ENCODE measurements around the gene PAIP2B.

Gene PAIP2B

DNA sequence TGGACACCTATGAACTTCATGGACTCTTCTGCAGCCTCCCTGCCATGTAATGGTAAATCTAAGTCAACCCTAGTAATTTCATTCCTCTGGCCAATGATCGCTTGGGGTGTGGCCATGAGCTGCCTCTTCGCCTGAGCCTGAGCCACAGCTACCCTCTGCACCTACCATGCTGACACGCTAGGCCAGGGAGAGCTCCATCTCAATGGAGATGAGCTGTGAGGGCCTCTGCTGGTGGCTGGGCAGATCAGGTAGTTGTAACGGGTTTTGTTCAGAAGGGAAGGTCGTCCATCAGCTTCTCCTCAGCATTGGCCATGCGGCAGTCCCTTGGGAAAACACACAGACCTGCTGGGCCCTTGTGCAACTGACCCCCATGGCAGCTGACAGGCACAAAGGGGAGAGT lies 72.1 kb downstream of the PAIP2B start:
- Mint-ChIP-seq H3K36me3 (peaks cover 4 to 13% of the 10 kb centered on the region in 2 donors), H3K27ac (no peak overlapping the region), H3K4me3 (no peak overlapping the region), H3K9me3 (no peaks in the 10 kb centered on the region), H3K27me3 (peaks cover 12 to 13% of the 10 kb centered on the region in 2 donors), H3K4me1 (peaks cover 9 to 10% of the 10 kb centered on the region in 2 donors)
- ATAC-seq (replicated peaks) = peak; percentile 48 to 75
- no peak for DNase-seq

GRCh38 chr2:71154279-71154678 lies 72.6 kb downstream of the PAIP2B start:
- DNase-seq = no peak
- Mint-ChIP-seq H3K36me3 (peaks cover 6 to 17% of the 10 kb centered on the region in 2 donors), H3K4me1 (peaks cover 9 to 10% of the 10 kb centered on the region in 2 donors), H3K4me3 (no peak overlapping the region), H3K9me3 (no peaks in the 10 kb centered on the region), H3K27ac (peak overlapping the region; percentile 42), H3K27me3 (peaks cover 12 to 13% of the 10 kb centered on the region in 2 donors)
- ATAC-seq (replicated peaks) = no peak

DNA sequence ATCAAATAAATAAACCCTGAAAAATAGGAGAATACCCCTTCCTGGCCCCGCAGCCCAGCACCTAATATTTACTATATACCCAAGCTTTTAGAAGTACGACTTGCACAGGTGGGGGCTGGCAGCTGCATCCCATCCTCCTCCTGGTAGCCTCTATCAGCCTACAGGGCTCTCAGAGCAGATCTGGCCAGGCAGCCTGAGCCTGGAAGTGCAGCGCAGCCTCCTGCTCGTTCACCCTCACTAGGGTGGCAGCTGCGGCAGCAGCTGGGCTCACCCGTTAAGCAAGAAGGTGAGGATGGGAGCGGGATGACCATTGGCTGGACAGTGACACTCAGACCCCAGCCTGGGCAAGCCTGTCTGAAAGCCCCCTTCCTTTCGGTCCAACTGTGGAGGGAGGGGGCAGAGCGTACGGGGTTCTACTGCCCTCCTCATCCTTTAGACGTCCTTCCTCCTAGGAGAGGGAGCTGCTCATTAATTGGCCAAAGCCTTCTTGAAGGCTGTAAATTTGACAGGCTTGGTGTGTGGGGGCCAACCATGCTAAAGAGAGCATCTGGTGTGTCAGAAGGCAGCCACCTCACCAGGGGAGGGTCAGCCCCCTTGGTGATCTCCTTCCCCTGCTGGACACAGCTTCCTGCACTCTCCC lies 73.2 kb downstream of the PAIP2B start:
- Mint-ChIP-seq H3K9me3 (no peaks in the 10 kb centered on the region), H3K4me1 (peaks cover 9 to 10% of the 10 kb centered on the region in 2 donors), H3K27me3 (peaks cover 12 to 13% of the 10 kb centered on the region in 2 donors), H3K36me3 (peaks cover 10 to 23% of the 10 kb centered on the region in 2 donors), H3K4me3 (no peak overlapping the region), H3K27ac (no peak overlapping the region)
- ATAC-seq (replicated peaks) (no peak), DNase-seq (no peak)

- peak in 1 of 2 donors; percentile 29 for ATAC-seq (replicated peaks)
- H3K4me1 Mint-ChIP-seq = peaks cover 0 to 2% of the 10 kb centered on the region in 2 donors
- no peaks in the 10 kb centered on the region for H3K9me3 Mint-ChIP-seq
- H3K27ac Mint-ChIP-seq = no peak overlapping the region
- peaks cover under 1 to 5% of the 10 kb centered on the region in 2 donors for H3K27me3 Mint-ChIP-seq
- H3K36me3 Mint-ChIP-seq = peaks cover 17 to 36% of the 10 kb centered on the region in 2 donors
- H3K4me3 Mint-ChIP-seq = no peak overlapping the region
- no peak for DNase-seq
Measured at GRCh38 chr2:71151620-71152019, 75.3 kb downstream of the PAIP2B start.

DNA sequence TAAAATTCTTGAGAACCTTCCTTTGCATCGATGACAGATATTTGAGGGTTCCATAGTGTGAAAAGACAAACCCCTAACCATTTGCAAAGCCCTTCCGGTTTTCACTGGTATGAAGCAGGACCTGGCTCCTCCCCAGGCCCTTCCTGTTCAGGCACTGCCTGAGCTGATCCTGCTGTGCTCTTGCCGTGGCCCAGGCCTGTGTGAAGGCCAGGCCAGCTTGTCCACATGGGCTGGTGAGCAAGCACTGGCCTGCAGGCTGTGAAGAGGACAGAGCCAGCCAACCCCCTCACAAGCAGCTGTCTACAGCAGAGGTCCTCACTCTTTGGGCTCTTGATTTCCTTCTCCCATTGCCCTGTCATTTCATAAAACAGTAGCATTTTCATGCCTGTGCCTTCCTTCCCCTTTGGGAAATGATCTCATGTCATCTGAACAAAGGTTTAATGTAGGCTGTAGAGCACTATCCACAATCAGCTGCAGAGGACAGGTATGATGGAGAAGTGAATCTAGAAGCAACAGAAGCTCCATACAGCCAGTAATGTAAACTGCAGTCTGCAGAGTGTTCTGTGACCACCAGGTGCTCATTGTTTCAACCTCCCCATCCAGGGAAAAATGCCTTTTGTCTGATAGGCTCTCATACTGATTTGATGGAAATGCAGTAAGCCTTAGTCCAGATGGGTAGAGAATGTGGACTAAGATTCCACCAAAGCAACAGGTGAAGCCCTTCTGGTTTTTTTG lies 76.7 kb downstream of the PAIP2B start:
- Mint-ChIP-seq H3K36me3 (peaks cover 22 to 47% of the 10 kb centered on the region in 2 donors), H3K27ac (peak overlapping the region; percentile 66), H3K4me3 (no peak overlapping the region), H3K27me3 (no peaks in the 10 kb centered on the region), H3K9me3 (no peaks in the 10 kb centered on the region), H3K4me1 (peaks cover 0 to 2% of the 10 kb centered on the region in 2 donors)
- ATAC-seq (replicated peaks) (no peak), DNase-seq (no peak)

GRCh38 chr2:71148506-71149063 lies 78.3 kb downstream of the PAIP2B start:
- Mint-ChIP-seq H3K27ac (no peak overlapping the region), H3K9me3 (no peaks in the 10 kb centered on the region), H3K4me3 (no peak overlapping the region), H3K4me1 (peaks cover 0 to 2% of the 10 kb centered on the region in 2 donors), H3K36me3 (peaks cover 32 to 59% of the 10 kb centered on the region in 2 donors), H3K27me3 (no peaks in the 10 kb centered on the region)
- DNase-seq = no peak
- no peak for ATAC-seq (replicated peaks)

DNA sequence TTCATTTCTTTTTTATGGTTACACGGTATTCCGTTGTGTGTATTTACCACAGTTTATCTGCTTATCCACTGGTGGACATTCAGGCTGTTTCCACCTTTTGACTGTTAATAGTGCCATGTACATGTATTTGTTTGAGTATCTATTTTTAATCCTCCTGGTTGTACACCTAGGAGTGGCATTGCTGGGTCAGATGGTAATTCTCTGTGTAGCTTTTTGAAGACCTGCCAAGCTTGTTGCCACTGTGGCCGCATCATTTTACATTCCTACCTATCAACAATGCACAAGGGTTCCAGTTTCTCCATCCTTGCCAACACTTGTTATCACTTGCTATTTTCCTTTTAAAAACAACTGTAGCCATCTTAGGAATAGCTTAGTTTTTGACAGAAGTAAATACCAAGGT lies 83.1 kb downstream of the PAIP2B start:
- Mint-ChIP-seq H3K9me3 (no peaks in the 10 kb centered on the region), H3K4me3 (no peak overlapping the region), H3K4me1 (peaks cover 3 to 7% of the 10 kb centered on the region in 2 donors), H3K27me3 (no peaks in the 10 kb centered on the region), H3K36me3 (peaks cover 30 to 63% of the 10 kb centered on the region in 2 donors), H3K27ac (peak overlapping the region; percentile 11)
- DNase-seq (no peak), ATAC-seq (replicated peaks) (no peak)

GRCh38 chr2:71136174-71136573 lies 90.7 kb downstream of the PAIP2B start:
- ATAC-seq (replicated peaks) (no peak), DNase-seq (no peak)
- Mint-ChIP-seq H3K36me3 (peaks cover 14 to 34% of the 10 kb centered on the region in 2 donors), H3K9me3 (no peaks in the 10 kb centered on the region), H3K4me3 (no peak overlapping the region), H3K27me3 (no peaks in the 10 kb centered on the region), H3K27ac (no peak overlapping the region), H3K4me1 (peaks cover 3 to 9% of the 10 kb centered on the region in 2 donors)

- Mint-ChIP-seq H3K36me3 (peaks cover 9 to 17% of the 10 kb centered on the region in 2 donors), H3K4me3 (no peak overlapping the region)
- ATAC-seq (replicated peaks) = no peak
Measured at GRCh38 chr2:71133603-71134002, 93.3 kb downstream of the PAIP2B start.

More at GRCh38 chr2:71133603-71134002, 93.3 kb downstream of the PAIP2B start:
- Mint-ChIP-seq H3K4me1 (peaks cover 0 to under 1% of the 10 kb centered on the region in 2 donors), H3K27me3 (no peaks in the 10 kb centered on the region), H3K27ac (no peak overlapping the region), H3K9me3 (no peaks in the 10 kb centered on the region)
- no peak for DNase-seq
